Sigmoid colon (tissue), 7 donors: ENCODE results near the gene HSBP1L1. TPM values are rescaled to one million over a fixed set of nuclear protein-coding genes. Genes with fewer than 3 reads are reported as not detected.

ENCODE experiments used
- DNase-seq: peaks from one replicate; pipeline ENCODE4 v3.0.0-alpha.2; 2019
- H3K27ac ChIP-seq, 4 donors: fragments of 200-600 bp; sonication (generic); one replicate each; pipeline ENCODE4 v1.5.1; 2016 to 2019; ENCODE audit warnings: mild to moderate bottlenecking in 1 of 4
- H3K27me3 ChIP-seq, 3 donors: fragments of 200-600 bp; sonication (generic); one replicate each; pipeline ENCODE4 v1.5.1; 2019; ENCODE audit warnings: mild to moderate bottlenecking in 1 of 3
- H3K36me3 ChIP-seq, 4 donors: fragments of 200-600 bp; sonication (generic); one replicate each; pipeline ENCODE4 v1.5.1; 2016 to 2019
- H3K4me1 ChIP-seq, 4 donors: fragments of 200-600 bp; sonication (generic); one replicate each; pipeline ENCODE4 v1.5.1; 2017 to 2019
- H3K4me3 ChIP-seq, 4 donors: fragments of 200-600 bp; sonication (generic); one replicate each; pipeline ENCODE4 v1.5.1; 2017 to 2019; ENCODE audit warnings: mild to moderate bottlenecking in 2 of 4, moderate library complexity in 1 of 4
- H3K9me3 ChIP-seq, 4 donors: fragments of 200-600 bp in 3 of 4; sonication (generic) in 3 of 4; one replicate each; pipeline versions ENCODE4 v1.5.1 to v1.6.1; 2013 to 2019
- EP300 ChIP-seq, 4 donors: sonication (generic); formaldehyde crosslinking; IDR thresholded peaks; one replicate each; pipeline ENCODE4 v1.6.1; 2017; ENCODE audit warnings: antibody characterized with exemption in 4 of 4
- POLR2A ChIP-seq, 2 donors: fragments of 450-650 bp; IDR thresholded peaks; one replicate each; pipeline ENCODE4 v1.6.1; 2016; ENCODE audit warnings: antibody characterized with exemption in 2 of 2, mild to moderate bottlenecking in 2 of 2, moderate library complexity in 2 of 2
- POLR2AphosphoS5 ChIP-seq, 4 donors: sonication (generic); formaldehyde crosslinking; IDR thresholded peaks; one replicate each; pipeline ENCODE4 v1.6.1; 2017; ENCODE audit warnings: antibody characterized with exemption in 4 of 4
- WGBS, 2 donors: extraction: QIAGEN DNeasy Blood & Tissue Kit; methylation state at CpG; one replicate each; pipeline ENCODE4 v1.1.7; 2013; 5-methylcytosine and 5-hydroxymethylcytosine counted together
- intact Hi-C: fragments of 100-400 bp; cut with DNase I; formaldehyde crosslinking; loops from one replicate; pipeline ENCODE4 v1.15.1; 2023
- polyA plus RNA-seq, 3 donors: library from polyadenylated mRNA; stranded (reverse); fragments of 200-250 nt; gene quantifications; one replicate each; pipeline ENCODE4 v1.2.3, GENCODE V29; 2013
- total RNA-seq, 4 donors: library from RNA; depleted of rRNA; stranded (reverse); fragments of >200 nt; gene quantifications; one replicate each; pipeline ENCODE4 v1.1.0, GENCODE V29; 2016
- TF ChIP-seq, protein P1 (sequence below), 4 experiments: fragments of 450-650 bp in 3 of 4; fragments of 200-600 bp in 1 of 4; IDR thresholded peaks; one replicate each; pipeline ENCODE4 v1.5.1; 2016 to 2019; ENCODE audit warnings: antibody characterized with exemption in 4 of 4, mild to moderate bottlenecking in 3 of 4, moderate library complexity in 2 of 4
- donor health status: healthy with polysubstance abuse.
- donor health status: Bipolar disorder and iron deficiency.
- donor health status: healthy.

Gene HSBP1L1
- total and polyA plus RNA-seq, 7 donors, result 15.8 to 86.5 (median 21.0) TPM

DNA sequence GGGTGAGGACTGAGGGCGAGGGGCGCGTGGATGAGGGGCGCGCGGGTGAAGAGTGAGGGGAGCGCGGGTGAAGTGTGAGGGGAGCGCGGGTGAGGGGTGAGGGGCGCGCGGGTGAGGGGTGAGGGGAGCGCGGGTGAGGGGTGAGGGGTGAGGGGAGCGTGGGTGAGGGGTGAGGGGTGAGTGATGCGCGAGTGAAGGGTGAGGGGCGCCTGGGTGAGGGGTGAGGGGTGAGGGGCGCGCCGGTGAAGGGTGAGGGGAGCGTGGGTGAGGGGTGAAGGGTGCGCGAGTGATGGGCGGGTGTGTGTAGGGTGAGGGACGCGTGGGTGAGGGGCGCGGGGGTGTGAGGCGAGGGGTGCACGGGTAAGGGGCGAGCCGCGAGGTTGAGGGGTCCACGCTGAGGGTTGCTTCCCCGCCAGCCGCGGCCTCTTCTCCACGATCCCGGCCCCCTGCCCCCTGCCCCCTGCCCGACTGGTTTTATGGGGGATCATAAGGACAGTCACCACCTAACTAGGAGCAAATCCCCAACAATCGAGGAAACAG lies 11.9 kb upstream of the HSBP1L1 start:
- 11 to 25% methylated on average over 43 of the region's 43 CpGs for WGBS, 2 donors
- peak overlapping the region in 2 of 4 donors; percentile 87 to 88 for H3K27ac ChIP-seq
- peaks cover 0 to 45% (median 30%) of the 10 kb centered on the region in 4 donors for H3K4me1 ChIP-seq
- H3K27me3 ChIP-seq, result no peaks in the 10 kb centered on the region
- no peak for TF ChIP-seq POLR2AphosphoS5 (IDR thresholded peaks at IDR 0.05)
- TF ChIP-seq POLR2A (IDR thresholded peaks at IDR 0.05), result no peak
- no peak for TF ChIP-seq EP300 (IDR thresholded peaks at IDR 0.05)
- TF ChIP-seq, protein P1, sequence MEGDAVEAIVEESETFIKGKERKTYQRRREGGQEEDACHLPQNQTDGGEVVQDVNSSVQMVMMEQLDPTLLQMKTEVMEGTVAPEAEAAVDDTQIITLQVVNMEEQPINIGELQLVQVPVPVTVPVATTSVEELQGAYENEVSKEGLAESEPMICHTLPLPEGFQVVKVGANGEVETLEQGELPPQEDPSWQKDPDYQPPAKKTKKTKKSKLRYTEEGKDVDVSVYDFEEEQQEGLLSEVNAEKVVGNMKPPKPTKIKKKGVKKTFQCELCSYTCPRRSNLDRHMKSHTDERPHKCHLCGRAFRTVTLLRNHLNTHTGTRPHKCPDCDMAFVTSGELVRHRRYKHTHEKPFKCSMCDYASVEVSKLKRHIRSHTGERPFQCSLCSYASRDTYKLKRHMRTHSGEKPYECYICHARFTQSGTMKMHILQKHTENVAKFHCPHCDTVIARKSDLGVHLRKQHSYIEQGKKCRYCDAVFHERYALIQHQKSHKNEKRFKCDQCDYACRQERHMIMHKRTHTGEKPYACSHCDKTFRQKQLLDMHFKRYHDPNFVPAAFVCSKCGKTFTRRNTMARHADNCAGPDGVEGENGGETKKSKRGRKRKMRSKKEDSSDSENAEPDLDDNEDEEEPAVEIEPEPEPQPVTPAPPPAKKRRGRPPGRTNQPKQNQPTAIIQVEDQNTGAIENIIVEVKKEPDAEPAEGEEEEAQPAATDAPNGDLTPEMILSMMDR (IDR thresholded peaks at IDR 0.05), result no peak
- H3K9me3 ChIP-seq, result no peaks in the 10 kb centered on the region
- peak overlapping the region; percentile 39 to 100 (median 98) for H3K4me3 ChIP-seq
- peaks cover 0 to 7% (median 0%) of the 10 kb centered on the region in 4 donors for H3K36me3 ChIP-seq
- intact Hi-C loops, result loop anchor here (1.0 kb wide), 1 partner anchor 12 kb away; the partner anchor contains the start of gene HSBP1L1
- DNase-seq, result no peak

DNA sequence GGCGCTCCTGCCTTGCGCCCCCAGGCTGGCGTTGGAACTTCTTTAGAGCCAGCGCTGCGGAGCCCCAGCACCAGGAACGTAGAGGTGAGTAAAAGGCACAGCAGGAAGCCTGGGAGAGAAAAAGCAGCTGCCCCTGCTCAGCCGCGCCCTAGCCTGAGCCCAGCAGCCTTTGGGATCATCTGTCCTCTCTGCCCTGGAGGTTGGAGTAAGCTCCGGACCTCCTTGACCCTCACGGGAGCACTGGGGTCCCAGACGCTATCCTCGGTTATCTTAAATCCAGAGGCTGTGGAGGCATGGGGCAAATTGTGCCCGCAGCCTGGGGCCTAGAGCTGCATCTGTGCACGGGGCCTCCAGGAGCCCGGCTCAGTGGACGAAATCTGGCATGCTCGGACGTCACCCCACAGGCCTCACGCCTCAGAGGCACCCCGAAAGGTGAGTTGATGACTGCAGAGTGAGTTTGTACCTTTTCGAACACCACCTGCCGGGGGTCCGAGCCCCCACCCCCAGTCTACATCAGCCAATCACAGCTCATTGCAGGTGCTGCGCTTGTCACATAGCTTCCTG lies 11.4 kb upstream of the HSBP1L1 start:
- 41 to 78% methylated on average over 24 of the region's 24 CpGs for WGBS, 2 donors
- Histone ChIP-seq H3K4me3 (no peak overlapping the region), H3K27me3 (no peaks in the 10 kb centered on the region), H3K4me1 (peaks cover 0 to 40% (median 28%) of the 10 kb centered on the region in 4 donors), H3K36me3 (peaks cover 0 to 7% (median 0%) of the 10 kb centered on the region in 4 donors), H3K9me3 (no peaks in the 10 kb centered on the region), H3K27ac (peak overlapping the region in 1 of 4 donors; percentile 88)
- intact Hi-C loops, result loop anchor here (1.0 kb wide), 1 partner anchor 11 kb away; the partner anchor contains the start of gene HSBP1L1
- TF ChIP-seq POLR2AphosphoS5 (IDR thresholded peaks at IDR 0.05), result no peak
- no peak for TF ChIP-seq EP300 (IDR thresholded peaks at IDR 0.05)
- no peak for TF ChIP-seq POLR2A (IDR thresholded peaks at IDR 0.05)
- TF ChIP-seq, protein P1 (IDR thresholded peaks at IDR 0.05), result no peak
- DNase-seq, result peak; percentile 55

DNA sequence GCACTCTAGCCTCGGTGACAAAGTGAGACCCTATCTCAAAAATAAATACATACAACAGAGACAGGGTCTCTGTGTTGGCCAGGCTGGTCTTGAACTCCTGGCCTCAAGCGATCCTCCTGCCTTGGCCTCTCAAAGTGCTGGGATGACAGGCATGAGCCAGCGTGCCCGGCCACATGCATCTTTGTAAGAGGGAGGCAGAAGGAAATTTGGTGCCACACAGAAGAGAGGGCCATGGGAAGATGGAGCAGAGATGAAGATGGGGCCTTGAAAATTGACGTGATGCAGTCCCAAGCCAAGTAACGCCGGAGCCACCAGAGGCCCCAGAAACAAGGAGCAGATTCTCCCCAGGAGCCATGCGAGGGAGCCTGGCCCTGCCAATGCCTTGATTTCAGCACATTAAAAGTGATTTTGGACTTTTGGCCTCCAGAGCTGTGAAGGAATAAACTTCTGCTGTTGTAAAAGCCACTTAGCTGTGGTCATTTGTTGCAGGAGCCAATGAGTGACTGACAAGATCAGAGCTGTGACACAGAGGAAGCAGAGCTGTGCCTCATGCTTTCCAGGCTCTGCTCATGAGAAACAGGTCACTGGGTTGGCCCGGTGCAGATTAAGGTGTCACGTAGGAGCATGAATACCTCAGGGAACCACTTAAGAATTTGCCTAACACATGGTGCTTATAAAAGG lies 10.3 kb upstream of the HSBP1L1 start:
- TF ChIP-seq EP300 (IDR thresholded peaks at IDR 0.05), result no peak
- peak in 1 of 2 donors; percentile 14 for TF ChIP-seq POLR2A (IDR thresholded peaks at IDR 0.05)
- Histone ChIP-seq H3K27me3 (peaks cover 0 to 8% (median 3%) of the 10 kb centered on the region in 3 donors), H3K9me3 (no peaks in the 10 kb centered on the region), H3K4me1 (peaks cover 0 to 31% (median 21%) of the 10 kb centered on the region in 4 donors), H3K36me3 (peaks cover 0 to 1% (median 0%) of the 10 kb centered on the region in 4 donors), H3K27ac (no peak overlapping the region), H3K4me3 (no peak overlapping the region)
- intact Hi-C loops, result no loop called here
- 42 to 79% methylated on average over 10 of the region's 10 CpGs for WGBS, 2 donors
- peak; percentile 26 for DNase-seq

DNA sequence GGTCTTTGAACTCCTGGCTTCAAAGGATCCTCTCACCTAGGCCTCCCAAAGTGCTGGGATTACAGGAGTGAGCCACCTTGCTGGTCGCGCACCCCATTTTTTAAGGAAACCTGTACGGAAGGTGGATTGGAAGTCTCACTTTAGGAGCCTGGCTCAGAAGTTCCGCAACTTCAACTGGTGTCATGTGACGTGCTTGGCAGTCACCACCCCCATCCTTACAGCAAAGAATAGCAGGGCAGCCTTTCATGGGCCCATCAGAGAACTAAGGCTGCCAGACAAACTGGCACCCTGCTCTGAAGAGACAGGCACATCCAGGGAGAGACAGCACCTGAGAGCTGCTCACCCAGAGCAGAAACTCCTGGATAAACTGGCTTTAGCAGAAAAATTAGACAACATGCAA lies 9.7 kb upstream of the HSBP1L1 start:
- no peak overlapping the region for H3K27ac ChIP-seq
- peak; percentile 46 for DNase-seq

More for the DNA sequence above, 9.7 kb upstream of the HSBP1L1 start:
- no peaks in the 10 kb centered on the region for H3K9me3 ChIP-seq
- peaks cover 0 to 15% (median 3%) of the 10 kb centered on the region in 3 donors for H3K27me3 ChIP-seq
- intact Hi-C loops, result no loop called here
- no peak for TF ChIP-seq POLR2A (IDR thresholded peaks at IDR 0.05)
- TF ChIP-seq, protein P1 (IDR thresholded peaks at IDR 0.05), result no peak
- TF ChIP-seq POLR2AphosphoS5 (IDR thresholded peaks at IDR 0.05), result no peak
- no peak for TF ChIP-seq EP300 (IDR thresholded peaks at IDR 0.05)
- H3K4me3 ChIP-seq, result no peak overlapping the region
- no peaks in the 10 kb centered on the region for H3K36me3 ChIP-seq
- peaks cover 0 to 24% (median 14%) of the 10 kb centered on the region in 4 donors for H3K4me1 ChIP-seq
- 34 to 80% methylated on average over 5 of the region's 5 CpGs for WGBS, 2 donors
